ENCODE data around the gene ARL17B. TPM values are rescaled to one million over a fixed set of nuclear protein-coding genes. Genes with fewer than 3 reads are reported as not detected.
"Not testable (repeated sequence)": the region's sequence is repeated elsewhere in the genome, so short reads cannot be mapped to it uniquely, and the experiment has no call there.

The ARL17B gene
- total RNA-seq, 8 experiments from 2014 or later, result 3.4 to 25.1 (median 7.8) TPM

DNA sequence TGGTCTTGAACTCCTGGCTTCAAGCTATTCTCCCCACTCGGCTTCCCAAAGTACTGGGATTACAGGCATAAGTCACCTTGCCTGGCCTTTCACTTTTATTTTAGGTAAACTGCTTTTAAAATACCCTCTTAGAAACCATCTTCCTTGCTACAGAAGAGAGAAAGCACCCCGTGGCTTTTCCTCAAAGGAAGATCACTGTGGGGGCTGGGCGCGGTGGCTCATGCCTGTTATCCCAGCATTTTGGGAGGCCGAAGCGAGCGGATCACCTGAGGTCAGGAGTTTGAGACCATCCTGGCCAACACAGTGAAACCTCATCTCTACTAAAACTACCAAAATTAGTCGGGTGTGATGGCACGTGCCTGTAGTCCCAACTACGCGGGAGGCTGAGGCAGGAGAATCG, 78.9 kb downstream of the ARL17B start:
- not testable (repeated sequence) for H3K4me3 ChIP-seq; H3K4me1 ChIP-seq (replicated peaks in 1 of 2); ATAC-seq (replicated peaks in 6 of 8); H3K27ac ChIP-seq
- in situ Hi-C loops (cut with MboI; ENCODE audit: low pct_unique_long_range_greater_than_20kb in 2 of 9, low sequenced_read_pairs in 9 of 9, unreplicated experiment in 9 of 9), result loop anchor here in 1 of 9 experiments (25.0 kb wide), 1 partner anchor 120 kb away; no protein-coding TSS in a partner anchor
- 84 to 100% methylated on average over 1 to 7 of the region's 12 CpGs; no CpG with 5 or more reads in 8 of the 10 experiments for WGBS, 10 experiments

- not testable (repeated sequence) for ATAC-seq (replicated peaks in 6 of 8); H3K4me1 ChIP-seq (replicated peaks in 1 of 2); H3K27ac ChIP-seq; H3K4me3 ChIP-seq
- WGBS, 10 experiments, result 93 to 100% methylated on average over 1 to 2 of the region's 4 CpGs; no CpG with 5 or more reads in 8 of the 10 experiments
- in situ Hi-C loops (cut with MboI; ENCODE audit: low pct_unique_long_range_greater_than_20kb in 2 of 9, low sequenced_read_pairs in 9 of 9, unreplicated experiment in 9 of 9), result loop anchor here in 1 of 9 experiments (25.0 kb wide), 1 partner anchor 119 kb away; no protein-coding TSS in a partner anchor
Observed at GRCh38 chr17:46281336-46281735, 80.2 kb downstream of the ARL17B start.

DNA sequence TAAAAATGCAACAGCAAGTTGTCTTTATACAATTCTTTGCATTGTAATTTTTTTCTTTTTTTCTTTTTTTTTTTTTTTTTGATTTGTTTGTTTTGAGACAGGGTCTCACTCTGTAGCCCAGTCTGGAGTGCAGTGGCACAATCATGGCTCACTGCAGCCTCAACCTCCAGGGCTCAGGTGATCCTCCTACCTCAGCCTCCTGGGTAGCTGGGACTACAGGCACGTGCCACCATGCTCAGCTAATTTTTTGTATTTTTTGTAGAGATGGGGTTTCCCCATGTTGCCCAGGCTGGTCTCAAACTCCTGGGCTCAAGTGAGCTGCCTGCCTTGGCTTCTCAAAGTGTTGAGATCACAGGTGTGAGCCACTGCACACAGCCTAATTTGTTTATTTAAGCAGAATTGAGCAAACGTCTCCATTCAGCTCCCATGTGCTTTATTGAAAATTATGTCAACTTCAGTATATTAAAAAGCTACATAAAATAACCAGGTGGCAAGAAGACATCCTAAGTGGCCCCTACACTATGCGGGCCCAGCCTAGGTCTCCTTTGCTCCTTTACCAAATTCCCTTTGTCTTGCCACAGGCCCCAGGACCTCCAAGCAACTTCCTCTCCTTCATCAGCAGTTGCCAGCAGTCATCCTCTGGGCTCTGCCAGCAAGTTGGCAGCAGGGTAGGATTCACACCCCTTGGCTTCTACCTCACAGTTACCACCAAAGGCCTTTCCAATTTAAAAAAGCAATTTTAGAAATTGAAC, 84.7 kb downstream of the ARL17B start:
- peak in 1 of 8 experiments; percentile 25 for ATAC-seq (replicated peaks in 6 of 8)
- H3K4me1 ChIP-seq (replicated peaks in 1 of 2); H3K27ac ChIP-seq; H3K4me3 ChIP-seq: not testable (repeated sequence)
- in situ Hi-C loops (cut with MboI; ENCODE audit: low pct_unique_long_range_greater_than_20kb in 2 of 9, low sequenced_read_pairs in 9 of 9, unreplicated experiment in 9 of 9), result loop anchor here in 1 of 9 experiments (25.0 kb wide), 1 partner anchor 115 kb away; no protein-coding TSS in a partner anchor
- WGBS, 10 experiments, result 45 to 83% (median 74%) methylated on average over 1 to 3 of the region's 3 CpGs

- no peak overlapping the region for H3K27ac ChIP-seq
- no peaks in the 10 kb centered on the region for H3K4me1 ChIP-seq (replicated peaks in 1 of 2)
- ATAC-seq (replicated peaks in 6 of 8), result peak in 1 of 8 experiments; percentile 25
- no peak overlapping the region for H3K4me3 ChIP-seq
- in situ Hi-C loops (cut with MboI; ENCODE audit: low pct_unique_long_range_greater_than_20kb in 2 of 9, low sequenced_read_pairs in 9 of 9, unreplicated experiment in 9 of 9), result loop anchor here in 2 of 9 experiments (25.0 kb wide), 1 partner anchor 687 kb away; no protein-coding TSS in a partner anchor
- WGBS, 10 experiments, result 64 to 100% (median 90%) methylated on average over 2 to 3 of the region's 3 CpGs
Observed at GRCh38 chr17:46274238-46274637, 87.3 kb downstream of the ARL17B start.

GRCh38 chr17:46273541-46274236, 87.9 kb downstream of the ARL17B start:
- Histone ChIP-seq H3K27ac (no peak overlapping the region), H3K4me3 (no peak overlapping the region), H3K4me1 (replicated peaks in 1 of 2) (no peaks in the 10 kb centered on the region)
- WGBS, 10 experiments, result 23 to 85% (median 69%) methylated on average over 2 to 6 of the region's 6 CpGs
- no peak for ATAC-seq (replicated peaks in 6 of 8)
- in situ Hi-C loops (cut with MboI; ENCODE audit: low pct_unique_long_range_greater_than_20kb in 2 of 9, low sequenced_read_pairs in 9 of 9, unreplicated experiment in 9 of 9), result loop anchor here in 2 of 9 experiments (25.0 kb wide), 1 partner anchor 686 kb away; no protein-coding TSS in a partner anchor

- in situ Hi-C loops (cut with MboI; ENCODE audit: low pct_unique_long_range_greater_than_20kb in 2 of 9, low sequenced_read_pairs in 9 of 9, unreplicated experiment in 9 of 9), result loop anchor here in 2 of 9 experiments (25.0 kb wide), 1 partner anchor 683 kb away; no protein-coding TSS in a partner anchor
- Histone ChIP-seq H3K4me1 (replicated peaks in 1 of 2) (peaks cover 5 to 9% of the 10 kb centered on the region in 2 donors), H3K4me3 (no peak overlapping the region), H3K27ac (no peak overlapping the region)
- no peak for ATAC-seq (replicated peaks in 6 of 8)
- WGBS, 10 experiments, result 49 to 85% (median 70%) methylated on average over 1 to 5 of the region's 5 CpGs
Observed at GRCh38 chr17:46270032-46270431, 91.5 kb downstream of the ARL17B start.

GRCh38 chr17:46266656-46267544, 94.7 kb downstream of the ARL17B start:
- WGBS, 10 experiments, result 0 to 17% (median 1%) methylated on average over 1 to 49 of the region's 116 CpGs
- Histone ChIP-seq H3K4me3 (peak overlapping the region; percentile 47 to 95 (median 60)), H3K27ac (peak overlapping the region; percentile 76 to 82), H3K4me1 (replicated peaks in 1 of 2) (peaks cover 5 to 9% of the 10 kb centered on the region in 2 donors)
- in situ Hi-C loops (cut with MboI; ENCODE audit: low pct_unique_long_range_greater_than_20kb in 2 of 9, low sequenced_read_pairs in 9 of 9, unreplicated experiment in 9 of 9), result loop anchor here in 2 of 9 experiments (25.0 kb wide), 1 partner anchor 680 kb away; no protein-coding TSS in a partner anchor
- peak; percentile 85 to 97 (median 91) for ATAC-seq (replicated peaks in 6 of 8)

- peak in 5 of 8 experiments; percentile 6 to 45 (median 37) for ATAC-seq (replicated peaks in 6 of 8)
- not testable (repeated sequence) for H3K4me1 ChIP-seq (replicated peaks in 1 of 2)
- WGBS, 10 experiments, result 0 to 60% (median 19%) methylated on average over 1 to 21 of the region's 21 CpGs
- in situ Hi-C loops (cut with MboI; ENCODE audit: low pct_unique_long_range_greater_than_20kb in 2 of 9, low sequenced_read_pairs in 9 of 9, unreplicated experiment in 9 of 9), result loop anchor here in 2 of 9 experiments (25.0 kb wide), 1 partner anchor 679 kb away; no protein-coding TSS in a partner anchor
- Histone ChIP-seq H3K4me3 (peak overlapping the region; percentile 47 to 95 (median 60)), H3K27ac (peak overlapping the region; percentile 49 to 82)
Observed at GRCh38 chr17:46266063-46266655, 95.4 kb downstream of the ARL17B start.

DNA sequence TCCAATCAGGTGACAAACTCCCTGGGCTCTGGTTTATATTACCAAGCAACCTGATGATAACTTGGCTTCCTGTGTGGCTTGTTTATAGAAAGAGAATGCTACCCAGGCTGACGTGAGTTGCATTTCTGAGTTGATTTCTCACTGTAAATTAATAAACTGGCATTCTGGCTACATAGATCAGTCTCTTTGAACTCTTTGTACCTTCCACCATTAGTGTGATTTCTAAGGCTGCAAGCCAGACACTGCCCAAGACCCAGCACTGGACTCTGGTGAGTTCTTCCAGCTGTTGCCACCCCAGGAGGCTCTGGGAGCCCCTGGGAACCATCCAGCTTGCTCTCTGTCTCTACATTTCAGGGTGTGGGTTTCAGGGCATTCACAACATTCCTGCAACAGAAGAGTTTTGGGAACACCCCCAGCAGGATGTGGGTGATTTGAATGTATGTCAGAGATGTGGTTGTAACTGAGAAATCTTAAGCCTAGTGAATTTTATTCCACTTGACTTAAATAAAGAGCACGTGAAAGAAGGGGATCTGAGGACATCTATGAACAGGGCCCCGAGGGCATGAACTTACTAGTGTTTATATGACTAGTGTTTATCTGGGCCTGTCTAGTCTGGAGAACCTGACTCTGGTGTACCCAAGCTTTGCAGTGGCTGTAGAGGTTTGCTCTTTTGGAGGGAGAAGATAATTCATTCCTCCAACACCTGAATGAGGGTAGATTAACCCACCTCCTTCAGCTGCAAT, 96.9 kb downstream of the ARL17B start:
- ATAC-seq (replicated peaks in 6 of 8), result no peak
- in situ Hi-C loops (cut with MboI; ENCODE audit: low pct_unique_long_range_greater_than_20kb in 2 of 9, low sequenced_read_pairs in 9 of 9, unreplicated experiment in 9 of 9), result loop anchor here in 2 of 9 experiments (25.0 kb wide), 1 partner anchor 677 kb away; no protein-coding TSS in a partner anchor
- 48 to 93% (median 68%) methylated on average over 2 to 3 of the region's 3 CpGs; no CpG with 5 or more reads in 1 of the 10 experiments for WGBS, 10 experiments
- H3K27ac ChIP-seq, result no peak overlapping the region
- peaks cover 5 to 9% of the 10 kb centered on the region in 2 donors for H3K4me1 ChIP-seq (replicated peaks in 1 of 2)
- H3K4me3 ChIP-seq, result no peak overlapping the region

DNA sequence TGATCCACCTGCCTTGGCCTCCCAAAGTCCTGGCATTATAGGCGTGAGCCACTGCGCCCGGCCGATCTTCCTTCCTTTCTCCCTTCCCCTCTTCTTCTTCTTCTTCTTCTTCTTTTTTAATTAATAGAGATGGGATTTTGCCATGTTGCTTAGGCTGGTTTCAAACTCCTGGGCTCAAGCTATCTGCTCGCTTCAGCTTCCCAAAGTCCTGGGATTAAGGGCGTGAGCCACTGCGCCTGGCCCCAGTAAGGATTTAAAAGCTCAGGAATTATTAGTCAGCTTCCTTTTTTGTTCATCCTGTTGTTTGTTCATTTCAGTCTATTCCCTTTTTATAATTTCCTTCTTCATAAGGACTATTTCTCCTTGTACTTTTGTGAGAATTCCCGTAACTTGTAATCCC, 99.3 kb downstream of the ARL17B start:
- no peak overlapping the region for H3K27ac ChIP-seq
- ATAC-seq (replicated peaks in 6 of 8), result no peak
- 84 to 97% (median 88%) methylated on average over 4 to 8 of the region's 8 CpGs for WGBS, 10 experiments
- H3K4me1 ChIP-seq (replicated peaks in 1 of 2), result peaks cover 5 to 6% of the 10 kb centered on the region in 2 donors
- in situ Hi-C loops (cut with MboI; ENCODE audit: low pct_unique_long_range_greater_than_20kb in 2 of 9, low sequenced_read_pairs in 9 of 9, unreplicated experiment in 9 of 9), result loop anchor here in 2 of 9 experiments (25.0 kb wide), 1 partner anchor 675 kb away; no protein-coding TSS in a partner anchor
- no peak overlapping the region for H3K4me3 ChIP-seq

Data from motor neuron (in vitro differentiated cells).